C1 segment of cervical spinal cord (tissue), 14 donors: ENCODE results near the gene MYBPC3.

ENCODE experiments used
- DNase-seq, 14 donors: peaks; one replicate each; lab custom pipeline; 2025; lab: John Stamatoyannopoulos, UW

MYBPC3 gene

GRCh38 chr11:47352556-47352955 lies at the start of gene MYBPC3:
MYBPC3 (minus strand) TSS chr11:47352702; CDS start chr11:47352647, 55 bp downstream.
- no peak for DNase-seq

GRCh38 chr11:47400768-47401279 lies 48.3 kb upstream of the MYBPC3 start:
- DNase-seq, result peak in 2 of 14 donors; percentile 13 to 82

- no peak for DNase-seq
Measured at GRCh38 chr11:47399860-47400767, 47.6 kb upstream of the MYBPC3 start.

GRCh38 chr11:47398551-47398950 lies 46.0 kb upstream of the MYBPC3 start:
- DNase-seq, result no peak

GRCh38 chr11:47398011-47398410 lies 45.5 kb upstream of the MYBPC3 start:
- DNase-seq, result no peak

GRCh38 chr11:47396049-47396320 lies 43.5 kb upstream of the MYBPC3 start:
- DNase-seq, result no peak

DNA sequence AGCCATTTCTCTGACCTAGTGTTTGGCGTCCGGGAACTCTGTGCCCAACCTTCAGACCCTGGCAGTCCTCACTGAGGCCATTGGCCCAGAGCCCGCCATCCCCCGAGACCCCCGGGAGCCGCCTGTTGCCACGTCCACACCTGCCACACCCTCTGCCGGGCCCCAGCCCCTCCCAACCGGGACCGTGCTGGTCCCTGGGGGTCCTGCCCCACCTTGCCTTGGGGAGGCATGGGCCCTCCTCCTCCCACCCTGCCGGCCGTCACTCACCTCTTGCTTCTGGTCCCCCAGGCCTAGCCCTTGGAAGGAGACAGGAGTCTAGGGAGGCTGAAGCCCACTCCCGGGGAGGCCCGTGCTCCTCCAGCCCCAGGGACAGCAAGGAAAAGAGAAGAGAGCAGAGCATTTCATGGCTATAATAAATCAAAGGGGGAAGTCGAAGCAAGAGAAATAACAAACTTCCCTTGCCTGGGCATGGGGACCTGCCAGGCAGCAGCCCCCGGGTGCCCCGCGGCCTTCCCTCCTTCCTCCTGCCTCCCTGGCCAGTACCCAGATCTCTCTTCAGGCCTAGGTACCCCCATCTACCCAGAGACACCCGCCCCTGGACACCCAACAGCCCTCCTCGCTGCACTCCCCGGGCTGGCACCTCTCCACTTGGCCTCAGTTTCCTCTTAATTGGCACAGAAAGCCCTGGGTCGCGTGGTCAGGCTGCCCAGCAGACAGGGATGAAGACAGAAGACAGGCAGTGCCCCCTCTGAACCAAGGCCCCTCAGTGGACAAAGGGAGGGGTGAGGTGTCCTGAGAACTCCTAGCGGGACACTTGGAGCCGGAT lies 42.9 kb upstream of the MYBPC3 start:
- DNase-seq, result peak in 2 of 14 donors; percentile 41 to 46

GRCh38 chr11:47394322-47395222 lies 42.1 kb upstream of the MYBPC3 start:
- peak in 5 of 14 donors; percentile 34 to 67 (median 37) for DNase-seq

DNA sequence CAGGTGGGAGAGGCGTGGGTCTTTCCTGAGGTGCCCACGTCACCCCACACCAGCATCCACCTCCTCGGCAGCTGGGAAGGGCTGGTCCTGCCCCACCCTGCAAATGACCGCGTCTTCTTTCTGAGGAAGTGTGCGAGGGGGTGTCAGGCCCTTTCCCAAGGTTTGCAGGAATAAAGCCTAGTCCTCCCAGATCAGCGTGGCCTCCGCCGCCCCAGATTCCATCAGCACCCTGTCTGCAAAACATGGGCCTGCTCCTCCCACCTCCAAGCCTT lies 41.5 kb upstream of the MYBPC3 start:
- no peak for DNase-seq

DNA sequence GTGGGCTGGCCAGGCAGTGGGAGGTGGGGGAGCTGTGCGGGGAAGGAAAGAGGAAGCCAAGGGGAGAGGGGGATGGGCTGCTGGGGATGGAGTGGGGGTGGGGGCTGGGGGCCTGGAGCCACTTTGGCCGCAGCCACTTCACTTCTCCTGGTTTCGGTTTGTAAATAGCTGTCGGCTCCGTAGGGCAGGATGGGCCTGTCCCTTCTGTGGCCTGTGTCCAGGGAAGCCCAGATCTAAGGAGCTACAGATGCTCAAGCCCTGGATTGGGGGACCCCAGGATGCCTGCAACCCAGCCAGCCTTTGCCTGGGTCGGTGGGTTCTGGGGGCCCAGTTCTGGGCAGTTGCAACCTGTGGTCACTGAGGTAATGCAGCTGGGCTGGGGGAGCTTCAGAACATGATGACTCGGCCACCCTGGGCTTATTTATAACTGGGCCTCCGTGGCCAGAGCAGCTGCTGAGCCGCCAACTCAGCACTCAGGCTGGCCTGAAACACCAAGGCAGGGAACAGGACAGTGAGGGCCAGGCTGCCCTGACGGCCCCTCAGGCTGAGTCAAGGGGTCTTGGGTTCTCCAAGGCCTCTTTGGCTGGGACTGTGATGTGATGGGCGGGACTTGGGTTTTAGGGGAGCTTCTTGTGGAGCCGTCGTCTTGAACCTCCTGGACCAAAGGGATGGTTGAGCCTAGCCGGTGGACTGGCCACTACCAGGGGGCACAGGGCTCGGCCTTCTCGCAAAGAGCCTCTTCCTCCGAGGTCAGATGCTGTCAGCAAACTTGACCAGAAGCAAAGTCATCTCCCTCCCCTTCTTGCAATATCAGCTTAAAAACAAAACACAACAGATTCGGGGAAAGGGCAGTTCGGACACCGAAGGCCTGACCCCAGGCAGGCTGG lies 40.9 kb upstream of the MYBPC3 start:
- peak in 6 of 14 donors; percentile 28 to 72 (median 58) for DNase-seq

DNA sequence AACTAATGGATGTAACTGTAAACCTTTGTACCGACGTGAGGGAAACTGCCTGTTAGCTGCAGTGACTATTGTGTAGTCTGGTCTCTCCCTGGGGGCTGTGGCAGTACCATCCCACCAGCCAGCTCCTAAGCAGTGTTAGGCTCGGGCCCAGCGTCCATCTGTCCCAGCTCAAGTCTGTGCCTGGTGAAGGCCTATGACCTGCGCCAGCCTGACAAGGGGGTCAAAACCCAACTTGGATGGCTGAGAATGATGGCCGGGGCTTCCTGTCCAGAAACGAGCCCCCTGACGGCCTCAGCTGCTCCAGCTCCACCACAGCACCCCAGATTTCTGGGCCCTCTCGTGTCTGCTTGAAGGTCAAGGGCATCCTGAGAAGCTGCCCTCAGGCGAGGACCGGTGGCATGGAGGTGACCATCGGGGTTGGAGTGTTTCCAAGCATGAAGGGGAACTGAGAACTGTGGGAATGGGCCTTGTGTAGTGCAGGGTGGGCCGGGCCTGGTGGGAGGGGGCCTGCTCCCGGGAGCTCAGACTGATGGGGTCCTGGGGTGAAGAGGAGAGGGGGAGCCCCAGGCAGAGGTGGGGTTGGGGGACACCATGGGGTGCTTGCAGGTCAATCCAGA lies 40.2 kb upstream of the MYBPC3 start:
- peak in 1 of 14 donors; percentile 49 for DNase-seq

DNA sequence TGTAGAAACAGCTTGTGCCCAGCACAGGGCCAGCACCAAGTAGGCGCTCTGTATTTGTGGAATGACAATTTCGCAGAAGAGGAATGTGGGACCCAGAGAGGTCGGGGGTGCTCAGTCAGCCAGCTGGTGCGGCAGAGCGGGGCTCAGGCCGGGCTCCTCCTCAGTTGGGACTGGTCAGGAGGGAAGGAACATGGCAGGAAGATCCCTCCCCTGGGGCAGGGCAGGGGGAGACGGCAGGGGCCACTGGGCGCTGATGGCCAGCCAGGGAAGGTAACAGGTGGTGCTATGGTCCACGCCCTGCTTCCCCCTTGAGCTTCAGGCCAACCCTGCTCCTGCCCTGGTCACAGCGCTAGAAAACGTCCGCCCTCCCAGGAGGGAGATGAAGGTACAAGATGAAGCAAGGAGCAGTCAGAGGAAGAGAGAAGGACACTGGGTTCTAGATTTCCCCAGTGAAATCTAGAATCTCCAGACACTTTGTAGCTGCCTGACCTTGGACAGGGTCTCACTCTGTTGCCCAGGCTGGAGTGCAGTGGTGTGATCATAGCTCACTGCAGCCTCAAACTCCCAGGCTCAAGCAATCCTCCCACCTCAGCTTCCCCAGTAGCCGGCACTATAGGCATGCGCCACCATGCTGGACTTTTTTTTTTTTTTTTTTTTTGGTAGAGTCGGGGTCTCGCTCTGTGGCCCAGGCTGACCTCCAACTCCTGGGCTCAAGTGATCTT lies 39.4 kb upstream of the MYBPC3 start:
- DNase-seq, result no peak

GRCh38 chr11:47391077-47391583 lies 38.6 kb upstream of the MYBPC3 start:
- peak in 2 of 14 donors; percentile 24 for DNase-seq

DNA sequence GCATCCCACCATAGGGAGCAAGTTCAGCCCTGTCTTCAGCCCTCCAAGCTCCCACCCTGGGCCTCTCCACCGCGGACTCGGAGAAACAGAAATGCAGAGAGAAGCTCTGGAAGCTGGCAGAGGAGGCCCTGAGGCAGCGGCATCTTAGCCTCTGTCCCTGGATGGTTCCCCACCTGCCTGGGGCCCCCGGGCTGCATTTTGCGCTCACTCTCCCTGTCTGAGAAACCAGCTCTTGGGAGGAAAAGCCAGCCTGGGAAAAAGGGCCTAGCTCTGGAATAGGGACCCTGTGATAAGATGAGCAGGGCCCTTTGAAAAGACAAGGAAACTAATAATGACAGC lies 37.9 kb upstream of the MYBPC3 start:
- DNase-seq, result no peak

- no peak for DNase-seq
Measured at GRCh38 chr11:47389577-47390421, 37.3 kb upstream of the MYBPC3 start.

DNA sequence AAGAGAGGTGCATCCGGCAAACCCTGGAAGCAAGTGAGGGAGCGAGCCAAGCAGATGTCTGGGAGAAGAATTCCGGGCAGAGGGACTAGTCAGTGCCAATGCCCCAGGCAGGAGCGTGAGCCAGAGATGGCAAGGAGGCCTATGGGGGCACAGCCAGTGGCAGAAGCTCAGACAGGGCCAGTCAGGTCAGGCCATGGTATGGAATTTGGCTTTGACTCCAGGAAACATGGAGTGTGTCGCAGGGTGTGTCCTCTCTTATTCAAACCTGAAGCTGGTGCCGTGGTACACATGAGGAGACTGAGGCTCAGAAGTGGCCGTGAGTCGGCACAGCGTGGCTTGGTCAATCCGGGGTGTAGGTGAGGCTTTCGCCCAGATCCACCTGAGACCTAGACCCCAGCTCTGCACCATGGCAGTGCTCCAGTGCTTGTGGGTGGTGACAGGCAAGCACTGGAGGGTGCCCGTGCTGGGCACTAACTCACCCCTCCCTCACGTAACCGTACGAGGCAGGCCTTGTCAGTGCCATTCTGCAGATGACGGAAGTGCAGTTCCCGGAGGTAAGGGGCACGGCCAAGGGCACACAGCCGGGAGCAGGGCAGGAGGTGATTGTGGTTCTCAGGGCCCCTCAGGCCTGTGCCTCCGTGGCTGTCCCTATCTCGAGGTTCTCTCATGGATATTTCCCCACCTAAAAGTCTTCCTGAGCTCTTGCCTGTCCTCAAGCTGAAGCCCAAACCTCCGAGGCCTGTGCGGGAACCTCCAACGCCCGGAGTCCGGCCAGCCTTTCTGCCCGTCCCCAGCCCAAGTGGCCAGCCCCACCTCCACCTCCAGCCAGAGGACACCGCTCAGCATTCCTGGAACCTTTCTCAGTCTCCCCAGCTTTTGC lies 36.4 kb upstream of the MYBPC3 start:
- no peak for DNase-seq

GRCh38 chr11:47387944-47388696 lies 35.6 kb upstream of the MYBPC3 start:
- no peak for DNase-seq
